CD14-positive monocyte (primary cell): ENCODE data around the gene CIROP. TPM values are rescaled to one million over a fixed set of nuclear protein-coding genes. Genes with fewer than 3 reads are reported as not detected.

Experiments used
- DNase-seq, 3 donors: peaks; one replicate each; pipeline ENCODE4 v3.0.0-alpha.2; 2011 to 2022
- H2AFZ ChIP-seq: 2 replicates; pipeline ENCODE4 v1.6.0; 2012; ENCODE audit warnings: mild to moderate bottlenecking, low read depth, low read length, inconsistent platforms; ENCODE audit not compliant: insufficient read depth, poor library complexity, severe bottlenecking
- H3K27ac ChIP-seq, 2 donors: 1 replicate in 1 of 2; 2 replicates in 1 of 2; pipeline ENCODE4 v1.5.1; 2012 to 2013; ENCODE audit warnings: low read length in 2 of 2, control low read depth in 1 of 2, inconsistent platforms in 1 of 2, low read depth in 1 of 2, mild to moderate bottlenecking in 1 of 2
- H3K27me3 ChIP-seq, 2 donors: one replicate each; pipeline versions ENCODE4 v1.6.0 to v1.6.1; 2011 to 2013; ENCODE audit warnings: low read length in 2 of 2; ENCODE audit not compliant: control insufficient read depth in 2 of 2, insufficient read depth in 2 of 2
- H3K36me3 ChIP-seq, 2 donors: replicated peaks in 1 of 2; 1 replicate in 1 of 2; 2 replicates in 1 of 2; pipeline versions ENCODE4 v1.5.1 to v1.6.1; 2012 to 2013; ENCODE audit warnings: low read length in 2 of 2, control low read depth in 1 of 2, inconsistent platforms in 1 of 2, mild to moderate bottlenecking in 1 of 2; ENCODE audit not compliant: insufficient read depth in 2 of 2, control insufficient read depth in 1 of 2
- H3K4me1 ChIP-seq, 2 donors: 1 replicate in 1 of 2; 2 replicates in 1 of 2; pipeline versions ENCODE4 v1.5.1 to v1.6.1; 2012 to 2013; ENCODE audit warnings: low read length in 2 of 2, control low read depth in 1 of 2, inconsistent platforms in 1 of 2, mild to moderate bottlenecking in 1 of 2, moderate library complexity in 1 of 2; ENCODE audit not compliant: insufficient read depth in 2 of 2, control insufficient read depth in 1 of 2
- H3K4me2 ChIP-seq: replicated peaks from 2 replicates; pipeline ENCODE3; 2012; ENCODE audit warnings: low read length, moderate library complexity, mild to moderate bottlenecking; ENCODE audit not compliant: poor library complexity, severe bottlenecking; ENCODE audit errors: extremely low read depth
- H3K4me3 ChIP-seq, 3 experiments: fragments of 200-600 bp in 1 of 3; sonication (generic) in 1 of 3; replicated peaks in 1 of 3; 1 replicate in 2 of 3; 2 replicates in 1 of 3; pipeline ENCODE4 v1.5.1; 2011 to 2013; ENCODE audit warnings: low read length in 3 of 3, mild to moderate bottlenecking in 3 of 3, control low read depth in 2 of 3, low read depth in 2 of 3, inconsistent platforms in 1 of 3, moderate library complexity in 1 of 3
- H3K79me2 ChIP-seq: 2 replicates; pipeline ENCODE4 v1.6.0; 2012; ENCODE audit warnings: mild to moderate bottlenecking, control low read depth, inconsistent platforms, low read length, moderate library complexity; ENCODE audit not compliant: insufficient read depth
- H3K9ac ChIP-seq: 2 replicates; pipeline ENCODE4 v1.6.0; 2017; ENCODE audit warnings: low read length, mild to moderate bottlenecking; ENCODE audit not compliant: insufficient read depth, poor library complexity, severe bottlenecking
- H3K9me3 ChIP-seq, 2 donors: replicated peaks in 1 of 2; 1 replicate in 1 of 2; 2 replicates in 1 of 2; pipeline versions ENCODE4 v1.5.1 to v1.6.1; 2012 to 2013; ENCODE audit warnings: low read length in 2 of 2, control low read depth in 1 of 2; ENCODE audit not compliant: control insufficient read depth in 1 of 2, insufficient read depth in 1 of 2
- H4K20me1 ChIP-seq: 2 replicates; pipeline ENCODE4 v1.6.0; 2012; ENCODE audit warnings: mild to moderate bottlenecking, low read length, control low read depth, moderate library complexity; ENCODE audit not compliant: insufficient read depth
- H3K27ac Mint-ChIP-seq, 7 donors: one replicate each; pipeline ENCODE4 v1.8.0; 2020; ENCODE audit warnings: mild to moderate bottlenecking in 7 of 7, mixed read lengths in 7 of 7, moderate library complexity in 6 of 7, inconsistent platforms in 2 of 7
- H3K27me3 Mint-ChIP-seq, 3 donors: one replicate each; pipeline ENCODE4 v1.8.0; 2021 to 2022; ENCODE audit warnings: low read depth in 3 of 3, mild to moderate bottlenecking in 3 of 3, mixed read lengths in 3 of 3, moderate library complexity in 3 of 3, inconsistent platforms in 1 of 3
- H3K36me3 Mint-ChIP-seq, 2 donors: one replicate each; pipeline ENCODE4 v1.8.0; 2020; ENCODE audit warnings: mixed read lengths in 2 of 2, inconsistent platforms in 1 of 2, mild to moderate bottlenecking in 1 of 2
- H3K4me1 Mint-ChIP-seq: one replicate; pipeline ENCODE4 v1.8.0; 2020; ENCODE audit warnings: mild to moderate bottlenecking, mixed read lengths
- H3K4me3 Mint-ChIP-seq, 2 donors: one replicate each; pipeline ENCODE4 v1.8.0; 2020; ENCODE audit warnings: mild to moderate bottlenecking in 2 of 2, mixed read lengths in 2 of 2, moderate library complexity in 1 of 2
- H3K9me3 Mint-ChIP-seq, 7 donors: one replicate each; pipeline ENCODE4 v1.8.0; 2020 to 2022; ENCODE audit warnings: mixed read lengths in 7 of 7, mild to moderate bottlenecking in 6 of 7, moderate library complexity in 6 of 7, inconsistent platforms in 2 of 7
- WGBS: methylation state at CpG from one replicate; pipeline ENCODE4 v1.1.5; 2013; ENCODE audit warnings: missing lambda C conversion rate; ENCODE audit not compliant: insufficient coverage; 5-methylcytosine and 5-hydroxymethylcytosine counted together
- intact Hi-C, 2 donors: fragments of 100-400 bp; cut with micrococcal nuclease; formaldehyde crosslinking; loops; one replicate each; pipeline versions ENCODE4 v1.15.0 to v1.15.1; 2023
- polyA plus RNA-seq, 3 donors: library from polyadenylated mRNA; depleted of rRNA in 1 of 3; unstranded in 2 of 3; stranded (reverse) in 1 of 3; fragments of 300-500 nt in 2 of 3; fragments of >200 nt in 1 of 3; fragmentation: Illumina TruSeq in 2 of 3; gene quantifications; 1 replicate in 2 of 3; 2 replicates in 1 of 3; pipeline ENCODE4 v1.2.3, GENCODE V29; 2012 to 2021
- TF ChIP-seq, protein P1 (sequence below): fragments of 200-600 bp; IDR thresholded peaks from one replicate; pipeline ENCODE4 v1.8.0; 2022; ENCODE audit warnings: antibody characterized with exemption, mild to moderate bottlenecking

The CIROP gene
- polyA plus RNA-seq, 3 donors: not detected

DNA sequence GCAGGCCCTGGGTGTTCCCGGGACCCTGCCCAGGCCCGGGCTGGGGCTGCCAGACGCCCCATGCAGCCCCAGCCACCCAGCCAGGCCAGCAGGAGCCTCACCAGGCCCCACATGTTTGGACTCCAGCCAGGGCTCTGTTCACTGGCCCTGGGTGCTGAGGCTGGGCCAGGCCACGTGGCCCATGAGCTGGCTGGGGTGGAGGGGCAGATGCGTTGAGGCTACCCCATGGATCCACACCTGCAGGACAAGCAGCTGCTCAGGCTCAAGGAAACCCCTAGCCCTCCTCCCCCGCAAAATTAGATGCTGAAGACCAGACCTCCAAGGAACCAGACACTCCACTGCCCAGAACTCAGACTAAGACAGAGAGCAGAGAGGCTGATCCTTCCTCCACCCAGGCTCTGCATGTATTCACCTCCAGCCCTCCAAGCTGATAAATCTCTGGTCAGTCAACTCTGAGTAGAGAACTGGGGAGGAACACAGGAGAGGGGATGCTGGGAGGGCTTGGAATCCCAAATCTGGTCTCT lies 49.1 kb downstream of the CIROP start:
- H3K9ac ChIP-seq: no peak overlapping the region
- H2AFZ ChIP-seq: no peak overlapping the region
- Mint-ChIP-seq H3K9me3 (peaks cover 0 to 3% (median 0%) of the 10 kb centered on the region in 7 donors), H3K36me3 (peaks cover 19% of the 10 kb centered on the region in 2 donors), H3K27ac (peak overlapping the region in 1 of 7 donors; percentile 41), H3K4me3 (peak overlapping the region in 1 of 2 donors; percentile 89), H3K27me3 (peaks cover 10 to 16% (median 12%) of the 10 kb centered on the region in 3 donors), H3K4me1 (peaks cover 28% of the 10 kb centered on the region)
- H3K9me3 ChIP-seq: no peaks in the 10 kb centered on the region
- no peak overlapping the region for H3K4me3 ChIP-seq
- WGBS: 96% methylated on average over 5 of the region's 6 CpGs
- DNase-seq: no peak
- H4K20me1 ChIP-seq: peaks cover 18% of the 10 kb centered on the region
- no peak overlapping the region for H3K27ac ChIP-seq
- peaks cover 4 to 10% of the 10 kb centered on the region in 2 donors for H3K27me3 ChIP-seq
- peaks cover 16 to 22% of the 10 kb centered on the region in 2 donors for H3K36me3 ChIP-seq
- peak overlapping the region; percentile 100 for H3K4me2 ChIP-seq
- intact Hi-C loops: loop anchor here in 1 of 2 donors (1.0 kb wide), 1 partner anchor 69 kb away; no protein-coding TSS in a partner anchor
- TF ChIP-seq, protein P1, sequence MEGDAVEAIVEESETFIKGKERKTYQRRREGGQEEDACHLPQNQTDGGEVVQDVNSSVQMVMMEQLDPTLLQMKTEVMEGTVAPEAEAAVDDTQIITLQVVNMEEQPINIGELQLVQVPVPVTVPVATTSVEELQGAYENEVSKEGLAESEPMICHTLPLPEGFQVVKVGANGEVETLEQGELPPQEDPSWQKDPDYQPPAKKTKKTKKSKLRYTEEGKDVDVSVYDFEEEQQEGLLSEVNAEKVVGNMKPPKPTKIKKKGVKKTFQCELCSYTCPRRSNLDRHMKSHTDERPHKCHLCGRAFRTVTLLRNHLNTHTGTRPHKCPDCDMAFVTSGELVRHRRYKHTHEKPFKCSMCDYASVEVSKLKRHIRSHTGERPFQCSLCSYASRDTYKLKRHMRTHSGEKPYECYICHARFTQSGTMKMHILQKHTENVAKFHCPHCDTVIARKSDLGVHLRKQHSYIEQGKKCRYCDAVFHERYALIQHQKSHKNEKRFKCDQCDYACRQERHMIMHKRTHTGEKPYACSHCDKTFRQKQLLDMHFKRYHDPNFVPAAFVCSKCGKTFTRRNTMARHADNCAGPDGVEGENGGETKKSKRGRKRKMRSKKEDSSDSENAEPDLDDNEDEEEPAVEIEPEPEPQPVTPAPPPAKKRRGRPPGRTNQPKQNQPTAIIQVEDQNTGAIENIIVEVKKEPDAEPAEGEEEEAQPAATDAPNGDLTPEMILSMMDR: no peak
- peaks cover 23 to 31% of the 10 kb centered on the region in 2 donors for H3K4me1 ChIP-seq
- no peaks in the 10 kb centered on the region for H3K79me2 ChIP-seq

- intact Hi-C loops: no loop called here
- Histone ChIP-seq H3K79me2 (no peaks in the 10 kb centered on the region), H3K36me3 (peaks cover 11 to 17% of the 10 kb centered on the region in 2 donors), H3K27me3 (peaks cover 4 to 10% of the 10 kb centered on the region in 2 donors), H3K4me3 (no peak overlapping the region), H3K9ac (no peak overlapping the region), H3K27ac (no peak overlapping the region), H4K20me1 (peaks cover 16% of the 10 kb centered on the region), H2AFZ (no peak overlapping the region), H3K4me2 (no peak overlapping the region), H3K4me1 (peaks cover 23 to 32% of the 10 kb centered on the region in 2 donors), H3K9me3 (no peaks in the 10 kb centered on the region)
- Mint-ChIP-seq H3K27ac (no peak overlapping the region), H3K4me1 (peaks cover 29% of the 10 kb centered on the region), H3K27me3 (peaks cover 10 to 16% (median 12%) of the 10 kb centered on the region in 3 donors), H3K36me3 (peaks cover 14 to 15% of the 10 kb centered on the region in 2 donors), H3K9me3 (peaks cover 0 to 3% (median 0%) of the 10 kb centered on the region in 7 donors), H3K4me3 (no peak overlapping the region)
- no peak for DNase-seq
- WGBS: 95% methylated on average over 11 of the region's 12 CpGs
- TF ChIP-seq, protein P1: no peak
Measured at GRCh38 chr14:23055147-23055550, 49.6 kb downstream of the CIROP start.
